ENCODE measurements around the gene SCARB1. TPM values are rescaled to one million over a fixed set of nuclear protein-coding genes. Genes with fewer than 3 reads are reported as not detected.

SCARB1 gene
- total RNA-seq, 1 donor from 2014 or later: 25.1 TPM

DNA sequence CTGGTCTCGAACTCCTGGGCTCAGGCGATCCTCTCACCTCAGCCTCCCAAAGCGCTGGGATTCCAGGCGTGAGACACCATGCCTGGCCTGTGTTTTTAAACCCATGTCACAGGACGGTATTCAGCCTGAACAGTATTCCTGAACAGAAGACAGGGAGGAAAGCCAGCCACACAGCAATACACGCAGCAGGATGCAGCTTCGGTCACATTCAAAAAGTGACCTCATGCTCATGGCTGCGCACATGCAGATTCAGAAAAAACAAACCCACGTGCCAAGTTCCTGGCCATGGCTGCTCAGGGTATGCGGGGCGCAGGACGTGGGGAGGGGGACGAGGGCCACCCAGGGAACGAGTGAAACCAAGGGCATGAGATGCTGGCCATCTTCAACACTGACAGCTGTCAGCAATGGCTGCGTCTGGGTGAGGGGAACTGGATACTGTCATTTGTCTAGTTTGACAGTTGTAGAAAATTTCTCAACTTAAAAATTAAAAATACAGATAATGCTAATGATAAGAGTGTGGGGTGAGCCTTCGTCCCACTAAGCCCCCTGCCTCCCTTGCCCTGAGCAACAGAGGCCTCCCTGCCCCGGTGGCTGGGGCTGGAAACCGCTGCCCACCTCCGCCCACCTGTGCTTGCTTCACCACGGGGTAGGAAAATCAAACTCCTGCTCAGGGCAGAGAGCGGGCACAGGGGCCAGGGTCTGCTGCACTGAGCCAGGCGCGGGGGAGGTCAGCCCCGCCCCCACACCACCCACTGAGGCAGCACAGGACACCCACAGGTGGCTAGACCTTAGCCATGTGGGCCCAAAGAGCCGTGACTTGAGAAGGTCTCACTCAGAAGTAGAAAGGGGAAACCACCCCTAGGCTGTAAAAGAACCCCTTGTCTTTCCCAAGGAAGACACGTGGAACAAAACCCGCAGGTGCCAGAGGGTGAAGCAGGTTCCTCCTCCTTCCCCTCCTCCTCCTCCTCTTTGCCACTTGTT lies 84.2 kb downstream of the SCARB1 start:
- H3K4me1 Mint-ChIP-seq (ENCODE audit: low read depth, unreplicated experiment): no peaks in the 10 kb centered on the region
- no peak for DNase-seq
- no peak overlapping the region for H3K27ac Mint-ChIP-seq (ENCODE audit: unreplicated experiment)
- H3K27me3 Mint-ChIP-seq (ENCODE audit: unreplicated experiment): no peaks in the 10 kb centered on the region
- TF ChIP-seq, protein P1, sequence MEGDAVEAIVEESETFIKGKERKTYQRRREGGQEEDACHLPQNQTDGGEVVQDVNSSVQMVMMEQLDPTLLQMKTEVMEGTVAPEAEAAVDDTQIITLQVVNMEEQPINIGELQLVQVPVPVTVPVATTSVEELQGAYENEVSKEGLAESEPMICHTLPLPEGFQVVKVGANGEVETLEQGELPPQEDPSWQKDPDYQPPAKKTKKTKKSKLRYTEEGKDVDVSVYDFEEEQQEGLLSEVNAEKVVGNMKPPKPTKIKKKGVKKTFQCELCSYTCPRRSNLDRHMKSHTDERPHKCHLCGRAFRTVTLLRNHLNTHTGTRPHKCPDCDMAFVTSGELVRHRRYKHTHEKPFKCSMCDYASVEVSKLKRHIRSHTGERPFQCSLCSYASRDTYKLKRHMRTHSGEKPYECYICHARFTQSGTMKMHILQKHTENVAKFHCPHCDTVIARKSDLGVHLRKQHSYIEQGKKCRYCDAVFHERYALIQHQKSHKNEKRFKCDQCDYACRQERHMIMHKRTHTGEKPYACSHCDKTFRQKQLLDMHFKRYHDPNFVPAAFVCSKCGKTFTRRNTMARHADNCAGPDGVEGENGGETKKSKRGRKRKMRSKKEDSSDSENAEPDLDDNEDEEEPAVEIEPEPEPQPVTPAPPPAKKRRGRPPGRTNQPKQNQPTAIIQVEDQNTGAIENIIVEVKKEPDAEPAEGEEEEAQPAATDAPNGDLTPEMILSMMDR (IDR thresholded peaks at IDR 0.05; ENCODE audit: partially characterized antibody, unreplicated experiment): no peak
- no peaks in the 10 kb centered on the region for H3K9me3 Mint-ChIP-seq (ENCODE audit: unreplicated experiment)
- peaks cover 4% of the 10 kb centered on the region for H3K36me3 Mint-ChIP-seq (ENCODE audit: unreplicated experiment)
- H3K4me3 Mint-ChIP-seq (ENCODE audit: unreplicated experiment): no peak overlapping the region

- no peak for DNase-seq
- TF ChIP-seq, protein P1 (IDR thresholded peaks at IDR 0.05; ENCODE audit: partially characterized antibody, unreplicated experiment): no peak
- Mint-ChIP-seq H3K4me1 (ENCODE audit: low read depth, unreplicated experiment) (no peaks in the 10 kb centered on the region), H3K27ac (ENCODE audit: unreplicated experiment) (no peak overlapping the region), H3K36me3 (ENCODE audit: unreplicated experiment) (peaks cover 4% of the 10 kb centered on the region), H3K4me3 (ENCODE audit: unreplicated experiment) (no peak overlapping the region), H3K27me3 (ENCODE audit: unreplicated experiment) (no peaks in the 10 kb centered on the region), H3K9me3 (ENCODE audit: unreplicated experiment) (peaks cover 2% of the 10 kb centered on the region)
Measured at GRCh38 chr12:124778411-124778810, 85.3 kb downstream of the SCARB1 start.

DNA sequence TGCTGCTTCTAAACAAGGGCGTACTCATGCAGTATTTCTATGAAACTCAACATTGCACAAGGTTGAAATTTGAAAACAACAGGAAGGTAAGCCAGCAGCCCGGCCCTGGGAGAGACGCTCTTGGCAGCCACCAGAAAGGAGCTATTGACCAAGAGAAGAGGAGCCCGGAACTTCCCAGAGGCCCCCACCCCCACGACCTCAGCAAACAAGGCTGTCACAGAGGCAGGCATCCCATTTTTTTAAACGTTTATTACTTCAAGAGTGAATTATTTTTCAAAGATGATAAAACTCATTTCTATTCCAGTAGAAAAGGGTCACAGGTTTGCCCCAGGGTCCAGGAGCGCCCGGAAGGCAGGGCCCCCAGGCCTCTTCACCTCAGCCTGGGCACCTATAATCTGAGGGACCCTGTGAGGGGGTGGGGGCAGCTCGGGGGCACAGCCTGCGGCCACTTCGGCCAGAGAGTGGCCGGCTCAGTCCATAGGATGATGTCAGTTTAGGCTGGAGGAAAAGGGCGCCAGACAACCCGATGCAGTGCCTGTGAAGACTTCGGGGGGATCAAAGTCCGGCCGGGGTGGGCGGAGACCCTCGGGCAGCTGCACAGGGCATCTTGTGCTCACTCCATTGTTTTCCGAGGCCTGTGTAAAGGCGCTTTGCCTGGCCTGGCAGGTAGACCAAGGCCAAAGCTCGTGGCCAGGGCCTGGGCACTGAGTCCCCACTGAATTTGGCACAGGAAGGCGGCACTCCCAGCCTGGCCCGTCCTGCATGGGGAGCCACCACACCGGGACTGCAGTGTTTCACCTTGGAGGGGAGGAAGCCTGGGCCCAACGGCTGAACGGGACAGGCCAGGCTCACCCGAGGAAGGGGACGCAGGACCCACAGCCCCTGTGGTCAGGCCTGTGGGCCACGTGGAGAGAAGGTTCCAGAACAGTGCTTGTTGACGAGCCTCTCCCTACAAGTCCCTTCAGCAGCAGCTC lies 86.0 kb downstream of the SCARB1 start:
- H3K4me1 Mint-ChIP-seq (ENCODE audit: low read depth, unreplicated experiment): no peaks in the 10 kb centered on the region
- peaks cover 3% of the 10 kb centered on the region for H3K9me3 Mint-ChIP-seq (ENCODE audit: unreplicated experiment)
- no peak overlapping the region for H3K4me3 Mint-ChIP-seq (ENCODE audit: unreplicated experiment)
- no peak overlapping the region for H3K27ac Mint-ChIP-seq (ENCODE audit: unreplicated experiment)
- no peaks in the 10 kb centered on the region for H3K27me3 Mint-ChIP-seq (ENCODE audit: unreplicated experiment)
- TF ChIP-seq, protein P1 (IDR thresholded peaks at IDR 0.05; ENCODE audit: partially characterized antibody, unreplicated experiment): no peak
- DNase-seq: no peak
- H3K36me3 Mint-ChIP-seq (ENCODE audit: unreplicated experiment): peaks cover 4% of the 10 kb centered on the region

GRCh38 chr12:124776125-124776513 lies 87.5 kb downstream of the SCARB1 start:
- no peaks in the 10 kb centered on the region for H3K4me1 Mint-ChIP-seq (ENCODE audit: low read depth, unreplicated experiment)
- peaks cover 3% of the 10 kb centered on the region for H3K27me3 Mint-ChIP-seq (ENCODE audit: unreplicated experiment)
- H3K9me3 Mint-ChIP-seq (ENCODE audit: unreplicated experiment): peaks cover 5% of the 10 kb centered on the region
- peaks cover 4% of the 10 kb centered on the region for H3K36me3 Mint-ChIP-seq (ENCODE audit: unreplicated experiment)
- no peak overlapping the region for H3K4me3 Mint-ChIP-seq (ENCODE audit: unreplicated experiment)
- H3K27ac Mint-ChIP-seq (ENCODE audit: unreplicated experiment): no peak overlapping the region
- TF ChIP-seq, protein P1 (IDR thresholded peaks at IDR 0.05; ENCODE audit: partially characterized antibody, unreplicated experiment): no peak
- no peak for DNase-seq
